Effector memory CD4-positive, alpha-beta T cell (primary cell): ENCODE data around the gene TEKT5.

Experiments
- DNase-seq, 3 donors: peaks; one replicate each; pipeline ENCODE4 v3.0.0-alpha.2; 2020
- H3K27ac ChIP-seq: 2 replicates; pipeline ENCODE4 v1.7.0; 2013; ENCODE audit warnings: mild to moderate bottlenecking, low read length, moderate library complexity; ENCODE audit not compliant: insufficient read depth, poor library complexity, severe bottlenecking
- H3K27me3 ChIP-seq: replicated peaks from 2 replicates; pipeline ENCODE4 v1.7.0; 2013; ENCODE audit warnings: mild to moderate bottlenecking, low read length; ENCODE audit not compliant: insufficient read depth, control insufficient read depth, poor library complexity, severe bottlenecking
- H3K36me3 ChIP-seq: 2 replicates; pipeline ENCODE4 v1.7.0; 2013; ENCODE audit warnings: mild to moderate bottlenecking, low read length, moderate library complexity; ENCODE audit not compliant: control insufficient read depth, insufficient read depth
- H3K4me1 ChIP-seq: 2 replicates; pipeline ENCODE4 v1.7.0; 2013; ENCODE audit warnings: low read length, mild to moderate bottlenecking; ENCODE audit not compliant: control insufficient read depth, insufficient read depth, poor library complexity, severe bottlenecking
- H3K4me3 ChIP-seq: 2 replicates; pipeline ENCODE4 v1.7.0; 2013; ENCODE audit warnings: low read length, low read depth, mild to moderate bottlenecking; ENCODE audit not compliant: insufficient read depth, poor library complexity, severe bottlenecking
- H3K9me3 ChIP-seq: 2 replicates; pipeline ENCODE4 v1.7.0; 2013; ENCODE audit warnings: mild to moderate bottlenecking, low read length, moderate library complexity; ENCODE audit not compliant: control insufficient read depth

TEKT5 gene

GRCh38 chr16:10662212-10662611 lies 32.5 kb downstream of the TEKT5 start:
- no peaks in the 10 kb centered on the region for H3K27me3 ChIP-seq

GRCh38 chr16:10661737-10662136 lies 33.0 kb downstream of the TEKT5 start:
- no peak for DNase-seq
- H3K4me3 ChIP-seq, result no peak overlapping the region
- no peaks in the 10 kb centered on the region for H3K9me3 ChIP-seq
- H3K4me1 ChIP-seq, result no peaks in the 10 kb centered on the region
- no peaks in the 10 kb centered on the region for H3K36me3 ChIP-seq
- H3K27me3 ChIP-seq, result no peaks in the 10 kb centered on the region
- no peak overlapping the region for H3K27ac ChIP-seq

More at GRCh38 chr16:10662212-10662611, 32.5 kb downstream of the TEKT5 start:
- Histone ChIP-seq H3K9me3 (no peaks in the 10 kb centered on the region), H3K36me3 (no peaks in the 10 kb centered on the region), H3K4me1 (no peaks in the 10 kb centered on the region), H3K27ac (no peak overlapping the region), H3K4me3 (no peak overlapping the region)
- no peak for DNase-seq

GRCh38 chr16:10660950-10661635 lies 33.6 kb downstream of the TEKT5 start:
- Histone ChIP-seq H3K4me1 (no peaks in the 10 kb centered on the region), H3K27ac (no peak overlapping the region), H3K9me3 (no peaks in the 10 kb centered on the region), H3K4me3 (no peak overlapping the region), H3K36me3 (no peaks in the 10 kb centered on the region), H3K27me3 (no peaks in the 10 kb centered on the region)
- no peak for DNase-seq

- H3K4me1 ChIP-seq, result no peaks in the 10 kb centered on the region
- H3K27me3 ChIP-seq, result no peaks in the 10 kb centered on the region
- DNase-seq, result no peak
- no peak overlapping the region for H3K4me3 ChIP-seq
- no peak overlapping the region for H3K27ac ChIP-seq
- H3K36me3 ChIP-seq, result no peaks in the 10 kb centered on the region
- H3K9me3 ChIP-seq, result no peaks in the 10 kb centered on the region
These were observed 35.8 kb downstream of the TEKT5 start for GRCh38 chr16:10658943-10659342.

- H3K9me3 ChIP-seq, result no peaks in the 10 kb centered on the region
- DNase-seq, result no peak
- H3K4me3 ChIP-seq, result no peak overlapping the region
- H3K27me3 ChIP-seq, result no peaks in the 10 kb centered on the region
- no peaks in the 10 kb centered on the region for H3K4me1 ChIP-seq
- H3K36me3 ChIP-seq, result no peaks in the 10 kb centered on the region
- no peak overlapping the region for H3K27ac ChIP-seq
These were observed 36.8 kb downstream of the TEKT5 start for GRCh38 chr16:10657925-10658324.

- H3K9me3 ChIP-seq, result no peaks in the 10 kb centered on the region
These were observed 38.1 kb downstream of the TEKT5 start for GRCh38 chr16:10656618-10657017.

GRCh38 chr16:10655415-10655977 lies 39.2 kb downstream of the TEKT5 start:
- no peaks in the 10 kb centered on the region for H3K36me3 ChIP-seq
- H3K9me3 ChIP-seq, result no peaks in the 10 kb centered on the region
- H3K4me3 ChIP-seq, result no peak overlapping the region
- no peaks in the 10 kb centered on the region for H3K27me3 ChIP-seq
- no peaks in the 10 kb centered on the region for H3K4me1 ChIP-seq
- no peak overlapping the region for H3K27ac ChIP-seq
- DNase-seq, result no peak

More at GRCh38 chr16:10656618-10657017, 38.1 kb downstream of the TEKT5 start:
- Histone ChIP-seq H3K36me3 (no peaks in the 10 kb centered on the region), H3K4me1 (no peaks in the 10 kb centered on the region), H3K27ac (no peak overlapping the region), H3K27me3 (no peaks in the 10 kb centered on the region), H3K4me3 (no peak overlapping the region)
- no peak for DNase-seq

- no peaks in the 10 kb centered on the region for H3K4me1 ChIP-seq
- DNase-seq, result no peak
- H3K27ac ChIP-seq, result no peak overlapping the region
- H3K4me3 ChIP-seq, result no peak overlapping the region
- no peaks in the 10 kb centered on the region for H3K27me3 ChIP-seq
- no peaks in the 10 kb centered on the region for H3K9me3 ChIP-seq
- H3K36me3 ChIP-seq, result no peaks in the 10 kb centered on the region
These were observed 39.9 kb downstream of the TEKT5 start for GRCh38 chr16:10654592-10655414.

GRCh38 chr16:10652730-10653590 lies 41.8 kb downstream of the TEKT5 start:
- H3K4me3 ChIP-seq, result no peak overlapping the region
- no peaks in the 10 kb centered on the region for H3K9me3 ChIP-seq
- no peaks in the 10 kb centered on the region for H3K27me3 ChIP-seq
- no peaks in the 10 kb centered on the region for H3K4me1 ChIP-seq
- H3K27ac ChIP-seq, result no peak overlapping the region
- DNase-seq, result no peak
- H3K36me3 ChIP-seq, result no peaks in the 10 kb centered on the region
